H1 (cell line): ENCODE measurements around the gene NAA20. TPM values are rescaled to one million over a fixed set of nuclear protein-coding genes. Genes with fewer than 3 reads are reported as not detected.

Experiments
- EGR1 ChIP-seq: IDR thresholded peaks from 2 replicates; pipeline ENCODE4 v1.6.1; 2011; ENCODE audit warnings: low read depth, low read length, borderline replicate concordance
- GTF2F1 ChIP-seq: IDR thresholded peaks from 2 replicates; pipeline ENCODE4 v1.6.1; 2012; ENCODE audit warnings: low read depth, low read length, improper control_type of control experiment, borderline replicate concordance
- HDAC6 ChIP-seq: IDR thresholded peaks from one replicate; pipeline ENCODE4 v1.7.1; 2012; ENCODE audit warnings: low read depth, mild to moderate bottlenecking, inconsistent platforms, low read length, moderate library complexity
- KDM4A ChIP-seq: IDR thresholded peaks from one replicate; pipeline ENCODE4 v1.7.1; 2012; ENCODE audit warnings: low read depth, mild to moderate bottlenecking, moderate library complexity, low read length, inconsistent platforms; ENCODE audit not compliant: severe bottlenecking
- POU5F1 ChIP-seq: IDR thresholded peaks from 2 replicates; pipeline ENCODE4 v1.6.1; 2011; ENCODE audit warnings: low read depth, mild to moderate bottlenecking, low read length, moderate library complexity
- RBBP5 ChIP-seq: IDR thresholded peaks from 2 replicates; pipeline ENCODE4 v1.7.1; 2012; ENCODE audit warnings: low read depth, mild to moderate bottlenecking, inconsistent platforms, low read length, moderate library complexity, borderline replicate concordance
- SRF ChIP-seq: IDR thresholded peaks from 2 replicates; pipeline ENCODE4 v1.6.1; 2011; ENCODE audit warnings: mild to moderate bottlenecking, low read depth, low read length, moderate library complexity
- polyA plus RNA-seq, 7 experiments: library from polyadenylated mRNA; depleted of rRNA in 3 of 7; stranded (reverse) in 5 of 7; unstranded in 2 of 7; fragments of >200 nt in 5 of 7; fragments of 200-250 nt in 2 of 7; gene quantifications; 1 replicate in 5 of 7; 2 replicates in 1 of 7; 4 replicates in 1 of 7; pipeline versions ENCODE4 v1.2.1 to v1.2.3, GENCODE V29; 2011 to 2013; ENCODE audit warnings: missing spikeins in 2 of 7, mixed read lengths in 2 of 7
- total RNA-seq: library from RNA; stranded (reverse); fragmentation: NEBNext Ultra II Directional; extraction: Animal tissue kit (Norgen Biotek cat#: 25700); gene quantifications from 2 replicates; pipeline ENCODE4 v1.2.1, GENCODE V29; 2021
- TF ChIP-seq, protein P1 (sequence below), 3 experiments: IDR thresholded peaks; 1 replicate in 2 of 3; 2 replicates in 1 of 3; pipeline versions ENCODE4 v1.5.1 to v1.6.1; 2011; ENCODE audit warnings: low read length in 3 of 3, mild to moderate bottlenecking in 3 of 3, inconsistent platforms in 2 of 3, low read depth in 1 of 3, moderate library complexity in 1 of 3; ENCODE audit not compliant: insufficient read depth in 1 of 3; ENCODE audit errors: control extremely low read depth in 1 of 3

NAA20 gene
- total and polyA plus RNA-seq, 2 of the 8 experiments (the other 6 are each of a cell fraction or from before 2014, with no cell fraction given): 21.9 to 41.1 TPM

- TF ChIP-seq, protein P1, sequence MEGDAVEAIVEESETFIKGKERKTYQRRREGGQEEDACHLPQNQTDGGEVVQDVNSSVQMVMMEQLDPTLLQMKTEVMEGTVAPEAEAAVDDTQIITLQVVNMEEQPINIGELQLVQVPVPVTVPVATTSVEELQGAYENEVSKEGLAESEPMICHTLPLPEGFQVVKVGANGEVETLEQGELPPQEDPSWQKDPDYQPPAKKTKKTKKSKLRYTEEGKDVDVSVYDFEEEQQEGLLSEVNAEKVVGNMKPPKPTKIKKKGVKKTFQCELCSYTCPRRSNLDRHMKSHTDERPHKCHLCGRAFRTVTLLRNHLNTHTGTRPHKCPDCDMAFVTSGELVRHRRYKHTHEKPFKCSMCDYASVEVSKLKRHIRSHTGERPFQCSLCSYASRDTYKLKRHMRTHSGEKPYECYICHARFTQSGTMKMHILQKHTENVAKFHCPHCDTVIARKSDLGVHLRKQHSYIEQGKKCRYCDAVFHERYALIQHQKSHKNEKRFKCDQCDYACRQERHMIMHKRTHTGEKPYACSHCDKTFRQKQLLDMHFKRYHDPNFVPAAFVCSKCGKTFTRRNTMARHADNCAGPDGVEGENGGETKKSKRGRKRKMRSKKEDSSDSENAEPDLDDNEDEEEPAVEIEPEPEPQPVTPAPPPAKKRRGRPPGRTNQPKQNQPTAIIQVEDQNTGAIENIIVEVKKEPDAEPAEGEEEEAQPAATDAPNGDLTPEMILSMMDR (IDR thresholded peaks at IDR 0.05; ENCODE audit: control extremely low read depth in 1 of 3, insufficient read depth in 1 of 3, low read depth in 1 of 3, low read length in 3 of 3): no peak
- TF ChIP-seq HDAC6 (no peak), SRF (no peak), KDM4A (no peak), GTF2F1 (no peak), RBBP5 (no peak), POU5F1 (no peak), EGR1 (no peak)
Observed at GRCh38 chr20:20005342-20005741, 11.8 kb upstream of the NAA20 start (continued).
